WTC11 (cell line): Measurements from ENCODE around the gene STK17B.

Experiments
- ATF3 ChIP-seq: sonication (generic); formaldehyde crosslinking; conservative IDR thresholded peaks from 2 replicates; pipeline ENCODE4 v1.8.1; 2022; ENCODE audit warnings: mild to moderate bottlenecking, missing genetic modification reagents
- CTCF ChIP-seq: fragments of 200-600 bp; IDR thresholded peaks from 2 replicates; pipeline ENCODE4 v1.8.0; 2022; ENCODE audit warnings: antibody characterized with exemption
- FOXP1 ChIP-seq: sonication (generic); formaldehyde crosslinking; IDR thresholded peaks from 2 replicates; pipeline ENCODE4 v1.8.0; 2022; ENCODE audit warnings: missing genetic modification reagents, mild to moderate bottlenecking, moderate library complexity, borderline replicate concordance

- no peak for TF ChIP-seq CTCF
- no peak for TF ChIP-seq ATF3
- TF ChIP-seq FOXP1 (CRISPR knock-in tag), result no peak
These were observed 26.8 kb downstream of the STK17B start for GRCh38 chr2:196144513-196145126.
